ENCODE results near the gene RIMBP2.

RIMBP2 gene

DNA sequence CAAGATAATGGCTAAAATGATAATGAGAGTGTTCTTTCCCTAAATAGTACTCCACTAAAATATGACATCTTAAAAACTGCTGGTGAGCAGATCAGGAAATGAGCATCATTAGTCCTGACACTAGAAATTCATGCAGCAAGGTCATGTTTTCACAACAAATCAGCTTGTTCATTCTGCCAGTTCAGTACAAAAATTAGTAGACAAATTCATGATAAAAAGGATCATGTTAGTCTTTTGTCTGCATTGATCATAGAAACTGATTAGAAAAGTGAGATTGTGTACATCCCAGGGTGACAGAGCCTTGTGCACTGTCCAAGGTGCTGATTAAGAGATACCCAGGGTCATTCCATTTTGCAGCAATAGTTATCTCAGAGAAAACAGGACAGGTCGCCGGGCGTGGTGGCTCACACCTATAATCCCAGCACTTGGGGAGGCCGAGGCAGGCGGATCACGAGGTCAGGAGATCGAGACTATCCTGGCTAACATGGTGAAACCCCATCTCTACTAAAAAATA lies 163.6 kb downstream of the RIMBP2 start:
- Histone ChIP-seq H3K27ac (no peak overlapping the region), H3K4me3 (no peak overlapping the region)
- TF ChIP-seq, protein P1, sequence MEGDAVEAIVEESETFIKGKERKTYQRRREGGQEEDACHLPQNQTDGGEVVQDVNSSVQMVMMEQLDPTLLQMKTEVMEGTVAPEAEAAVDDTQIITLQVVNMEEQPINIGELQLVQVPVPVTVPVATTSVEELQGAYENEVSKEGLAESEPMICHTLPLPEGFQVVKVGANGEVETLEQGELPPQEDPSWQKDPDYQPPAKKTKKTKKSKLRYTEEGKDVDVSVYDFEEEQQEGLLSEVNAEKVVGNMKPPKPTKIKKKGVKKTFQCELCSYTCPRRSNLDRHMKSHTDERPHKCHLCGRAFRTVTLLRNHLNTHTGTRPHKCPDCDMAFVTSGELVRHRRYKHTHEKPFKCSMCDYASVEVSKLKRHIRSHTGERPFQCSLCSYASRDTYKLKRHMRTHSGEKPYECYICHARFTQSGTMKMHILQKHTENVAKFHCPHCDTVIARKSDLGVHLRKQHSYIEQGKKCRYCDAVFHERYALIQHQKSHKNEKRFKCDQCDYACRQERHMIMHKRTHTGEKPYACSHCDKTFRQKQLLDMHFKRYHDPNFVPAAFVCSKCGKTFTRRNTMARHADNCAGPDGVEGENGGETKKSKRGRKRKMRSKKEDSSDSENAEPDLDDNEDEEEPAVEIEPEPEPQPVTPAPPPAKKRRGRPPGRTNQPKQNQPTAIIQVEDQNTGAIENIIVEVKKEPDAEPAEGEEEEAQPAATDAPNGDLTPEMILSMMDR (IDR thresholded peaks at IDR 0.05) = no peak
- no peak for DNase-seq (ENCODE audit: low spot score)

DNA sequence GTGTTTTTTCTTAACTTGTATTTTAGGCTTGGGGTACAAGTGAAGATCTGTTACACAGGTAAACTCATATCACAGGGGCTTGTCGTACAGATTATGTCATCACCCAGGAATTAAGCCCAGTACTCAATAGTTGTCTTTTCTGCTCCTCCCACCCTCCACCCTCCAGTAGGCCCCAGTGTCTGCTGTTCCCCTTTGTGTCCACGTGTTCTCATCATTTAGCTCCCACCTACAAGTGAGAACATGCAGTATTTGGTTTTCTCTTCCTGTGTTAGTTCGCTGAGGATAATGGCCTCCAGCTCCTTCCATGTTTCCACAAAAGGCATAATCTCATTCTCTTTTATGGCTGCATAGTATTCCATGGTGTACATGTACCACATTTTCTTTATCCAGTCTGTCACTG lies 166.7 kb downstream of the RIMBP2 start:
- TF ChIP-seq, protein P1 (IDR thresholded peaks at IDR 0.05) = no peak
- DNase-seq (ENCODE audit: low spot score) = no peak
- H3K4me3 ChIP-seq = no peak overlapping the region

DNA sequence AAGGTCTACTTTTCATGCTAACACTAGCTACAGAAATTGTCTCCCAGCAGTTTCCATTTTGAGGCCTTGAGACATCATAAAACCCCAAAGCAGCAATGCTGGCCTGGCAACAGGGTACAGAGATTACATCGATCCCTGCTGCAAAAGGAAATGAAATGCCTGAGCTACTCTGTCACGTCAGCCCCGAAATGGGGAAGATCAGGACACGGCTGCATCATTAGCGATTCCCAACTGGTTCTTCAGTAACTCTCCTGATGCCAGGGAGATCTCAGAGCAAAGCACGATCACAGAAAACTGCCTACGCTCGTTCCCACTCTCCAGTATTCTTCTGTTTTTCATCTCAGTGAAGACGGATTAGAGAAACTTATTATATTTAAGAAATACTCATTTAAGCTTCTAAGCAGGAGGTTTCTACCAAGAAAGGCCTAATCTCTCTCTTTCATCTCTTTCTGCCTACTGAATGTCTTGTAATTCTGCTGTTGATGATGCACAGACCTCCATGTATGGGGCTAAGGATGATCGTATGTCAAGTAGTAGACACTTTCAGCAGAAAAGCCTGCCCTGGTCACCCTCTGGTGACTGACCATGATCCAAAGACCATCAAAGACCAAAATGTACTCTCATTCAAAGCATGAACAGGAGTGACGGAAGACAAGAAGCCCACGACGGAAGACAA lies 168.5 kb downstream of the RIMBP2 start:
- TF ChIP-seq, protein P1 (IDR thresholded peaks at IDR 0.05) = no peak
- no peak for DNase-seq (ENCODE audit: low spot score)
- Histone ChIP-seq H3K27ac (no peak overlapping the region), H3K4me3 (no peak overlapping the region)

More for the DNA sequence above, 166.7 kb downstream of the RIMBP2 start:
- no peak overlapping the region for H3K27ac ChIP-seq

DNA sequence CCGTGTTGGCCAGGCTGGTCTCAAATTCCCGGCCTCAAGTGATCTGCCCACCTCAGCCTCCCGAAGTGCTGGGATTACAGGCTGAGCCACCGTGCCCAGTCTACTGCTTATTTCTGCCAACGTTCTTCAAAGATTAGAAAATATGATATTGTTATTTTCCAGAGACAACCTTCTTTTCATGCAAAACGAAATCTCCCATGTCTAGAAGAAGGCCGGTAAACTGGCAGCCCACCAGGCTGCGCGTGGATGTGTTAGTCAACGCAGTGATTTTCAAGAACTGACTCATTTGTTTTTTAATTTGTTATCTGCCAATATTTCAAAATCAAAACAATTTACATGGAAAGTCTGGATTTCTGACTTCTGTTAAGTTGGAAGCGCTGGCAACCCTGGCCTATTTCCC lies 169.6 kb downstream of the RIMBP2 start:
- H3K27ac ChIP-seq = no peak overlapping the region
- no peak overlapping the region for H3K4me3 ChIP-seq

DNA sequence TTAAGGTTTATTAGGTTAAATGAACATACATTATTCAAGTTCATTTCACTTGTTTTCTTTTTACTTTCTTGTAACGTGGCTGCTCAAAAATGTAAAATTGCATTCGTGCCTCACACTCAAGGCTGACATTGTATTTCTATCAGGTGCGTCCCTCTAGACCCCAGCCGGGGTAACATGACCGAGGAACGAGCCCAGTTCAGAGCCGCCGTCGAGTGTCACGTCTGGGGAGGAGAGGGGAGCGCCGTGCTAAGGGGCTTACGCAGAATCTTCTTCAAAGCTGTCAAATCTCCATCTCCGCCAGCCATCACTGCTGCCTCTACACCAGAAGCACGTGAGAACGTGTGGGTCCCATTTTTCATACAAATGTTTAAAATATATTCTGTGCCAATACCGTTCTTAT lies 170.6 kb downstream of the RIMBP2 start:
- DNase-seq (ENCODE audit: low spot score) = no peak
- TF ChIP-seq, protein P1 (IDR thresholded peaks at IDR 0.05) = no peak
- H3K4me3 ChIP-seq = no peak overlapping the region
- no peak overlapping the region for H3K27ac ChIP-seq

More for the DNA sequence above, 169.6 kb downstream of the RIMBP2 start:
- no peak for DNase-seq (ENCODE audit: low spot score)
- TF ChIP-seq, protein P1 (IDR thresholded peaks at IDR 0.05) = no peak

DNA sequence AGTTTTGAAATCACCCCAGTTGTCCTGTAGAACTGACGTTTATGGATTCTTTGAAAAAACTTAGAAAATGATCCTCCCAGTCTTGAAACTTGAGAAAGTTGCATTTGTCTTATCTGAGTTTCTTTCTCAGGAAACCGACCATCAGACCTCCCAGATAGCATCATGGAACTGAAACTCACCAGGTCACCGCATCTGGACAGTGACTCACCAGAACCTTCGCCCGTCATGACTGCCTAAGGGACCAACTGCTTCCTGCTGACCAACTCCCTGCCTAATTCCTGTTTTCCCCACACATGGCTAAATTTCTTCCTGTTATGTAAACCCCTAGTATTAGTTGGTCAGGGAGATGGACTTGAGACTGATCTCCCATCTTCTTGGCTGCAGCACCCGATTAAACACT lies 175.7 kb downstream of the RIMBP2 start:
- H3K4me3 ChIP-seq = no peak overlapping the region
- no peak overlapping the region for H3K27ac ChIP-seq
- DNase-seq (ENCODE audit: low spot score) = no peak
- TF ChIP-seq, protein P1 (IDR thresholded peaks at IDR 0.05) = no peak
